HepG2 (cell line): ENCODE data around the gene HRC. TPM values are rescaled to one million over a fixed set of nuclear protein-coding genes. Genes with fewer than 3 reads are reported as not detected.

Experiments
- CEBPB ChIP-seq: IDR thresholded peaks from 2 replicates; pipeline ENCODE4 v1.6.1; 2011; ENCODE audit warnings: low read depth, low read length, improper control_type of control experiment, borderline replicate concordance
- CREM ChIP-seq, 2 experiments: sonication (generic) in 1 of 2; formaldehyde crosslinking in 1 of 2; IDR thresholded peaks; 2 replicates each; pipeline versions ENCODE4 v1.4.0 to v1.6.1; 2016 to 2020; ENCODE audit warnings: antibody characterized with exemption in 1 of 2, mild to moderate bottlenecking in 1 of 2, missing genetic modification reagents in 1 of 2
- DMAP1 ChIP-seq: IDR thresholded peaks from 2 replicates; pipeline ENCODE4 v1.6.1; 2016
- EHMT2 ChIP-seq: fragments of 200-600 bp; sonication (generic); IDR thresholded peaks from 2 replicates; pipeline ENCODE4 v1.7.0; 2017; ENCODE audit warnings: antibody characterized with exemption, low read depth, low read length, borderline replicate concordance
- ELF3 ChIP-seq: IDR thresholded peaks from 2 replicates; pipeline ENCODE4 v1.6.1; 2016; ENCODE audit warnings: missing genetic modification reagents, missing compliant biosample characterization
- HNRNPK ChIP-seq: fragments of 200-400 bp; formaldehyde crosslinking; IDR thresholded peaks from 2 replicates; pipeline ENCODE4 v1.6.1; 2018; ENCODE audit warnings: low read length, low read depth, moderate library complexity, mild to moderate bottlenecking; ENCODE audit not compliant: poor library complexity, severe bottlenecking
- MLLT10 ChIP-seq: sonication (generic); formaldehyde crosslinking; IDR thresholded peaks from 2 replicates; pipeline ENCODE4 v1.4.0; 2020; ENCODE audit warnings: missing genetic modification reagents
- NONO ChIP-seq, 2 experiments: fragments of 450-650 bp in 1 of 2; sonication (generic) in 1 of 2; formaldehyde crosslinking in 1 of 2; IDR thresholded peaks in 1 of 2; conservative IDR thresholded peaks in 1 of 2; 2 replicates each; pipeline versions ENCODE4 v1.6.1 to v1.8.0; 2017 to 2022; ENCODE audit warnings: mild to moderate bottlenecking in 1 of 2, missing genetic modification reagents in 1 of 2, moderate library complexity in 1 of 2
- PHF8 ChIP-seq: sonication (generic); formaldehyde crosslinking; IDR thresholded peaks from 2 replicates; pipeline ENCODE4 v1.5.0; 2020; ENCODE audit warnings: missing genetic modification reagents
- PITX1 ChIP-seq: sonication (generic); formaldehyde crosslinking; IDR thresholded peaks from 2 replicates; pipeline ENCODE4 v1.5.1; 2020; ENCODE audit warnings: mild to moderate bottlenecking, missing genetic modification reagents
- RBM39 ChIP-seq: fragments of 200-400 bp; formaldehyde crosslinking; IDR thresholded peaks from one replicate; pipeline ENCODE4 v1.6.1; 2018; ENCODE audit warnings: antibody characterized with exemption, mild to moderate bottlenecking, low read depth, low read length; ENCODE audit not compliant: poor library complexity, severe bottlenecking
- SALL1 ChIP-seq: sonication (generic); formaldehyde crosslinking; IDR thresholded peaks from 2 replicates; pipeline ENCODE4 v1.8.0; 2022; ENCODE audit warnings: mild to moderate bottlenecking, missing genetic modification reagents
- SAP130 ChIP-seq: IDR thresholded peaks from 2 replicates; pipeline ENCODE4 v1.6.1; 2016; ENCODE audit warnings: low read depth
- SKI ChIP-seq: fragments of 450-650 bp; IDR thresholded peaks from one replicate; pipeline ENCODE4 v1.6.1; 2018; ENCODE audit warnings: mild to moderate bottlenecking; ENCODE audit not compliant: partially characterized antibody
- SNAI1 ChIP-seq: sonication (generic); formaldehyde crosslinking; IDR thresholded peaks from 2 replicates; pipeline ENCODE4 v1.5.0; 2020; ENCODE audit warnings: mild to moderate bottlenecking, missing genetic modification reagents, borderline replicate concordance
- ZBTB42 ChIP-seq: sonication (generic); formaldehyde crosslinking; IDR thresholded peaks from 2 replicates; pipeline ENCODE4 v1.5.0; 2020; ENCODE audit warnings: mild to moderate bottlenecking, missing genetic modification reagents
- ZNF256 ChIP-seq: sonication (generic); formaldehyde crosslinking; conservative IDR thresholded peaks from 2 replicates; pipeline ENCODE4 v1.4.0; 2020; ENCODE audit warnings: missing genetic modification reagents
- ZNF343 ChIP-seq: sonication (generic); formaldehyde crosslinking; IDR thresholded peaks from 2 replicates; pipeline ENCODE4 v1.4.0; 2020; ENCODE audit warnings: mild to moderate bottlenecking, missing genetic modification reagents
- ZNF446 ChIP-seq: sonication (generic); formaldehyde crosslinking; IDR thresholded peaks from 2 replicates; pipeline ENCODE4 v1.5.0; 2020; ENCODE audit warnings: mild to moderate bottlenecking, missing genetic modification reagents
- ZNF501 ChIP-seq: sonication (generic); formaldehyde crosslinking; IDR thresholded peaks from 2 replicates; pipeline ENCODE4 v1.5.1; 2020; ENCODE audit warnings: mild to moderate bottlenecking, moderate library complexity, missing genetic modification reagents
- ZNF549 ChIP-seq: sonication (generic); formaldehyde crosslinking; IDR thresholded peaks from 2 replicates; pipeline ENCODE4 v1.5.0; 2020; ENCODE audit warnings: missing genetic modification reagents
- ZNF777 ChIP-seq: sonication (generic); formaldehyde crosslinking; IDR thresholded peaks from 2 replicates; pipeline ENCODE4 v1.4.0; 2020; ENCODE audit warnings: missing genetic modification reagents
- ZSCAN25 ChIP-seq: sonication (generic); formaldehyde crosslinking; IDR thresholded peaks from 2 replicates; pipeline ENCODE4 v1.8.0; 2022; ENCODE audit warnings: mild to moderate bottlenecking, missing genetic modification reagents
- ZUFSP ChIP-seq: sonication (generic); formaldehyde crosslinking; IDR thresholded peaks from 2 replicates; pipeline ENCODE4 v1.9.0; 2021; ENCODE audit warnings: missing genetic modification reagents, mild to moderate bottlenecking, borderline replicate concordance
- polyA plus RNA-seq, 8 experiments: library from polyadenylated mRNA; depleted of rRNA in 3 of 8; stranded (reverse) in 7 of 8; unstranded in 1 of 8; fragments of >200 nt; fragmentation: Illumina TruSeq in 4 of 8; extraction: Trizol in 4 of 8; gene quantifications; 2 replicates each; pipeline versions ENCODE4 v1.2.1 to v1.2.3, GENCODE V29; 2011 to 2016; ENCODE audit warnings: low read depth in 4 of 8, missing spikeins in 1 of 8, mixed read lengths in 1 of 8; ENCODE audit not compliant: insufficient read depth in 1 of 8
- total RNA-seq, 5 experiments: library from RNA; depleted of rRNA; stranded (reverse); fragments of >200 nt; fragmentation: Illumina TruSeq; extraction: Trizol; gene quantifications; 2 replicates each; pipeline ENCODE4 v1.2.3, GENCODE V29; 2016; ENCODE audit warnings: low read depth in 1 of 5
- TF ChIP-seq, protein P1 (sequence below): sonication (generic); formaldehyde crosslinking; IDR thresholded peaks from 2 replicates; pipeline ENCODE4 v1.4.0; 2020; ENCODE audit warnings: missing genetic modification reagents, mild to moderate bottlenecking, borderline replicate concordance
- TF ChIP-seq, protein P2 (sequence below): sonication (generic); formaldehyde crosslinking; IDR thresholded peaks from 2 replicates; pipeline ENCODE4 v1.8.0; 2022; ENCODE audit warnings: missing genetic modification reagents, low read depth, mild to moderate bottlenecking, borderline replicate concordance

HRC gene
- total and polyA plus RNA-seq, 2 of the 13 experiments (the other 11 are each of a cell fraction or from before 2014, with no cell fraction given): 3.6 to 15.4 TPM

- TF ChIP-seq, protein P1, sequence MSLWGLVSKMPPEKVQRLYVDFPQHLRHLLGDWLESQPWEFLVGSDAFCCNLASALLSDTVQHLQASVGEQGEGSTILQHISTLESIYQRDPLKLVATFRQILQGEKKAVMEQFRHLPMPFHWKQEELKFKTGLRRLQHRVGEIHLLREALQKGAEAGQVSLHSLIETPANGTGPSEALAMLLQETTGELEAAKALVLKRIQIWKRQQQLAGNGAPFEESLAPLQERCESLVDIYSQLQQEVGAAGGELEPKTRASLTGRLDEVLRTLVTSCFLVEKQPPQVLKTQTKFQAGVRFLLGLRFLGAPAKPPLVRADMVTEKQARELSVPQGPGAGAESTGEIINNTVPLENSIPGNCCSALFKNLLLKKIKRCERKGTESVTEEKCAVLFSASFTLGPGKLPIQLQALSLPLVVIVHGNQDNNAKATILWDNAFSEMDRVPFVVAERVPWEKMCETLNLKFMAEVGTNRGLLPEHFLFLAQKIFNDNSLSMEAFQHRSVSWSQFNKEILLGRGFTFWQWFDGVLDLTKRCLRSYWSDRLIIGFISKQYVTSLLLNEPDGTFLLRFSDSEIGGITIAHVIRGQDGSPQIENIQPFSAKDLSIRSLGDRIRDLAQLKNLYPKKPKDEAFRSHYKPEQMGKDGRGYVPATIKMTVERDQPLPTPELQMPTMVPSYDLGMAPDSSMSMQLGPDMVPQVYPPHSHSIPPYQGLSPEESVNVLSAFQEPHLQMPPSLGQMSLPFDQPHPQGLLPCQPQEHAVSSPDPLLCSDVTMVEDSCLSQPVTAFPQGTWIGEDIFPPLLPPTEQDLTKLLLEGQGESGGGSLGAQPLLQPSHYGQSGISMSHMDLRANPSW (CRISPR knock-in tag): no peak
- no peak for TF ChIP-seq CEBPB
- peak; percentile 65 for TF ChIP-seq PHF8 (CRISPR knock-in tag)
- no peak for TF ChIP-seq ZUFSP
- TF ChIP-seq EHMT2: no peak
- no peak for TF ChIP-seq ZSCAN25 (CRISPR knock-in tag)
- TF ChIP-seq MLLT10 (CRISPR knock-in tag): no peak
- TF ChIP-seq SNAI1 (CRISPR knock-in tag): 0 out of 2 replicates have a peak, but pooled peaks have one; percentile 62
- TF ChIP-seq ZNF777 (CRISPR knock-in tag): peak; percentile 59
- TF ChIP-seq ELF3: peak; percentile 37; the same call in 1 of the 2 replicates
- TF ChIP-seq ZNF549 (CRISPR knock-in tag): no peak
- no peak for TF ChIP-seq HNRNPK
- TF ChIP-seq RBM39: no peak
- TF ChIP-seq SALL1 (CRISPR knock-in tag): peak; percentile 40
- peak; percentile 34; the same call in 1 of the 2 replicates for TF ChIP-seq CREM (IDR thresholded peaks at IDR 0.05)
- no peak for TF ChIP-seq CREM (CRISPR knock-in tag; IDR thresholded peaks at IDR 0.05)
- TF ChIP-seq DMAP1 (CRISPR knock-in tag): peak; percentile 49; the same call in 1 of the 2 replicates
- TF ChIP-seq, protein P2, sequence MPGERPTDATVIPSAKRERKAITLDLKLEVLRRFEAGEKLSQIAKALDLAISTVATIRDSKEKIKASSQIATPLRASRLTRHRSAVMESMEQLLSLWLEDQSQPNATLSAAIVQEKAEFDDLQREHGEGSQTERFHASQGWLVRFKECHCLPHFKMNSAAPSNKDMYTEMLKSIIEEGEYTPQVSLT: no peak
- TF ChIP-seq ZNF256 (CRISPR knock-in tag): no peak
- no peak for TF ChIP-seq NONO (IDR thresholded peaks at IDR 0.05)
- TF ChIP-seq NONO (CRISPR knock-in tag; conservative IDR thresholded peaks at IDR 0.05): 0 out of 2 replicates have a peak, but pooled peaks have one; percentile 33
- no peak for TF ChIP-seq ZNF343 (CRISPR knock-in tag)
- peak; percentile 58; the same call in 1 of the 2 replicates for TF ChIP-seq ZNF501
- TF ChIP-seq SKI: no peak
- peak; percentile 69 for TF ChIP-seq PITX1
- TF ChIP-seq ZNF446 (CRISPR knock-in tag): no peak
- peak; percentile 84 for TF ChIP-seq SAP130 (CRISPR knock-in tag)
- TF ChIP-seq ZBTB42 (CRISPR knock-in tag): no peak
Observed at GRCh38 chr19:49125025-49125731, 30.0 kb downstream of the HRC start (continued).
